ENCODE data around the gene DNAJC4. TPM values are rescaled to one million over a fixed set of nuclear protein-coding genes. Genes with fewer than 3 reads are reported as not detected.
A peak's percentile ranks its signal among the peaks of the same experiment; 100 is the strongest.

DNAJC4 gene
- total and polyA plus RNA-seq, 2 experiments from 2014 or later, result 11.0 to 34.7 TPM

- TF ChIP-seq EZH2phosphoT487 (IDR thresholded peaks at IDR 0.05; ENCODE audit: insufficient read depth, low read depth) (no peak), EZH2 (IDR thresholded peaks at IDR 0.05; ENCODE audit: insufficient read depth, poor library complexity, severe bottlenecking) (no peak)
- WGBS, 2 experiments (ENCODE audit: low coverage in 1 of 2, low lambda C conversion rate in 2 of 2, missing lambda C conversion rate in 2 of 2), result 0 to 1% methylated on average over 38 to 42 of the region's 54 CpGs
- Histone ChIP-seq H3K9me3 (ENCODE audit: low read depth) (no peaks in the 10 kb centered on the region), H3K9ac (peak within 1 kb of the TSS; percentile 86), H4K20me1 (ENCODE audit: insufficient read depth) (no peaks in the 10 kb centered on the region), H3K4me3 (peak within 1 kb of the TSS; percentile 97), H3F3A (ENCODE audit: insufficient read depth) (peaks cover 6% of the 10 kb centered on the region; the same call in 1 of the 2 replicates), H3K4me2 (ENCODE audit: unreplicated experiment) (peak within 1 kb of the TSS; percentile 82), H3K27me3 (replicated peaks; ENCODE audit: insufficient read depth) (no peaks in the 10 kb centered on the region), H3K36me3 (ENCODE audit: low read depth) (no peaks in the 10 kb centered on the region), H2AFZ (peak within 1 kb of the TSS; percentile 89), H3K79me2 (ENCODE audit: insufficient read depth) (peaks cover 38% of the 10 kb centered on the region), H3K4me1 (ENCODE audit: insufficient read depth) (peaks cover 6% of the 10 kb centered on the region; the same call in 1 of the 2 replicates), H3K27ac (peak within 1 kb of the TSS; percentile 46), H3K9me2 (ENCODE audit: insufficient read depth) (no peaks in the 10 kb centered on the region)
- peak; percentile 93 for DNase-seq
- in situ Hi-C loops (cut with MboI), result no loop called here
Measured at GRCh38 chr11:64225608-64226506, 4.5 kb upstream of the DNAJC4 start, which contains the start of the genes NUDT22 and TRPT1. NUDT22 (plus strand) TSS chr11:64226274; CDS start chr11:64226653, 379 bp downstream. TRPT1 (minus strand) TSS chr11:64226186; CDS start chr11:64225860, 326 bp downstream.

GRCh38 chr11:64226507-64227051 lies 3.8 kb upstream of the DNAJC4 start:
- Histone ChIP-seq H3K4me2 (ENCODE audit: unreplicated experiment) (peak overlapping the region; percentile 82), H3K9me3 (ENCODE audit: low read depth) (no peaks in the 10 kb centered on the region), H3F3A (ENCODE audit: insufficient read depth) (peaks cover 6% of the 10 kb centered on the region; the same call in 1 of the 2 replicates), H2AFZ (peak overlapping the region; percentile 89), H4K20me1 (ENCODE audit: insufficient read depth) (no peaks in the 10 kb centered on the region), H3K4me1 (ENCODE audit: insufficient read depth) (peaks cover 6% of the 10 kb centered on the region; the same call in 1 of the 2 replicates), H3K9me2 (ENCODE audit: insufficient read depth) (no peaks in the 10 kb centered on the region), H3K79me2 (ENCODE audit: insufficient read depth) (peaks cover 41% of the 10 kb centered on the region), H3K36me3 (ENCODE audit: low read depth) (no peaks in the 10 kb centered on the region), H3K9ac (peak overlapping the region; percentile 86), H3K4me3 (peak overlapping the region; percentile 97), H3K27me3 (replicated peaks; ENCODE audit: insufficient read depth) (no peaks in the 10 kb centered on the region), H3K27ac (peak overlapping the region; percentile 46)
- no peak for TF ChIP-seq EZH2 (IDR thresholded peaks at IDR 0.05; ENCODE audit: insufficient read depth, poor library complexity, severe bottlenecking)
- no peak for TF ChIP-seq EZH2phosphoT487 (IDR thresholded peaks at IDR 0.05; ENCODE audit: insufficient read depth, low read depth)
- DNase-seq, result peak; percentile 51
- in situ Hi-C loops (cut with MboI), result no loop called here
- WGBS, 2 experiments (ENCODE audit: low coverage in 1 of 2, low lambda C conversion rate in 2 of 2, missing lambda C conversion rate in 2 of 2), result 0 to 9% methylated on average over 11 to 25 of the region's 26 CpGs

- TF ChIP-seq EZH2 (IDR thresholded peaks at IDR 0.05; ENCODE audit: insufficient read depth, poor library complexity, severe bottlenecking), result no peak
- no peak for TF ChIP-seq EZH2phosphoT487 (IDR thresholded peaks at IDR 0.05; ENCODE audit: insufficient read depth, low read depth)
- no peaks in the 10 kb centered on the region for H3K36me3 ChIP-seq (ENCODE audit: low read depth)
- no peak overlapping the region for H3K27ac ChIP-seq
Measured at GRCh38 chr11:64227405-64227956, 2.9 kb upstream of the DNAJC4 start.

GRCh38 chr11:64229090-64229743 lies 1.1 kb upstream of the DNAJC4 start:
- WGBS, 2 experiments (ENCODE audit: low coverage in 1 of 2, low lambda C conversion rate in 2 of 2, missing lambda C conversion rate in 2 of 2), result 87 to 88% methylated on average over 11 to 12 of the region's 12 CpGs
- Histone ChIP-seq H3K4me3 (no peak overlapping the region), H3K4me1 (ENCODE audit: insufficient read depth) (peaks cover 6% of the 10 kb centered on the region; the same call in 1 of the 2 replicates)

More at GRCh38 chr11:64227405-64227956, 2.9 kb upstream of the DNAJC4 start:
- Histone ChIP-seq H3K4me1 (ENCODE audit: insufficient read depth) (peaks cover 6% of the 10 kb centered on the region; the same call in 1 of the 2 replicates), H4K20me1 (ENCODE audit: insufficient read depth) (no peaks in the 10 kb centered on the region), H3K9me2 (ENCODE audit: insufficient read depth) (no peaks in the 10 kb centered on the region), H3K9ac (peak overlapping the region; percentile 86), H2AFZ (no peak overlapping the region), H3K4me3 (peak overlapping the region; percentile 97), H3F3A (ENCODE audit: insufficient read depth) (peaks cover 6% of the 10 kb centered on the region; the same call in 1 of the 2 replicates), H3K79me2 (ENCODE audit: insufficient read depth) (peaks cover 41% of the 10 kb centered on the region), H3K27me3 (replicated peaks; ENCODE audit: insufficient read depth) (no peaks in the 10 kb centered on the region), H3K4me2 (ENCODE audit: unreplicated experiment) (peak overlapping the region; percentile 82), H3K9me3 (ENCODE audit: low read depth) (no peaks in the 10 kb centered on the region)
- DNase-seq, result no peak
- 79 to 100% methylated on average over 1 to 3 of the region's 3 CpGs for WGBS, 2 experiments (ENCODE audit: low coverage in 1 of 2, low lambda C conversion rate in 2 of 2, missing lambda C conversion rate in 2 of 2)
- in situ Hi-C loops (cut with MboI), result no loop called here

More at GRCh38 chr11:64229090-64229743, 1.1 kb upstream of the DNAJC4 start:
- in situ Hi-C loops (cut with MboI), result no loop called here
- Histone ChIP-seq H3K9me3 (ENCODE audit: low read depth) (no peaks in the 10 kb centered on the region), H4K20me1 (ENCODE audit: insufficient read depth) (no peaks in the 10 kb centered on the region), H3F3A (ENCODE audit: insufficient read depth) (peaks cover 6% of the 10 kb centered on the region; the same call in 1 of the 2 replicates), H3K79me2 (ENCODE audit: insufficient read depth) (peaks cover 41% of the 10 kb centered on the region), H3K4me2 (ENCODE audit: unreplicated experiment) (no peak overlapping the region), H3K9me2 (ENCODE audit: insufficient read depth) (no peaks in the 10 kb centered on the region), H3K27ac (no peak overlapping the region), H3K9ac (no peak overlapping the region), H3K27me3 (replicated peaks; ENCODE audit: insufficient read depth) (no peaks in the 10 kb centered on the region), H3K36me3 (ENCODE audit: low read depth) (no peaks in the 10 kb centered on the region), H2AFZ (no peak overlapping the region)
- no peak for DNase-seq
- TF ChIP-seq EZH2phosphoT487 (IDR thresholded peaks at IDR 0.05; ENCODE audit: insufficient read depth, low read depth), result no peak
